Measurements from ENCODE around the gene GRIK1.

Gene GRIK1

GRCh38 chr21:29506947-29507346, 432.8 kb downstream of the GRIK1 start:
- Histone ChIP-seq H2AFZ (ENCODE audit: low read length) (no peak overlapping the region), H2BK15ac (ENCODE audit: low read length) (no peak overlapping the region), H3K27ac (replicated peaks; ENCODE audit: low read length) (no peak overlapping the region), H3K9me3 (replicated peaks in 1 of 2; ENCODE audit: control insufficient read depth in 2 of 2, insufficient read depth in 1 of 2, low read depth in 1 of 2, low read length in 2 of 2) (no peaks in the 10 kb centered on the region), H3K4ac (ENCODE audit: low read length) (no peak overlapping the region), H3K14ac (ENCODE audit: low read length) (no peak overlapping the region), H4K91ac (ENCODE audit: low read depth, low read length, poor library complexity) (no peak overlapping the region), H3K4me1 (ENCODE audit: control insufficient read depth in 2 of 2, insufficient read depth in 1 of 2, low read depth in 1 of 2, low read length in 2 of 2) (peaks cover 2 to 3% of the 10 kb centered on the region in 2 donors), H2BK5ac (ENCODE audit: low read length) (no peak overlapping the region), H3K18ac (ENCODE audit: low read length) (no peak overlapping the region), H3K4me3 (ENCODE audit: low read length in 2 of 2) (no peak overlapping the region), H3K79me1 (ENCODE audit: low read depth, low read length) (no peaks in the 10 kb centered on the region), H3K23ac (ENCODE audit: low read depth, low read length, poor library complexity) (no peak overlapping the region), H3K27me3 (ENCODE audit: control insufficient read depth in 3 of 3, insufficient read depth in 3 of 3, low read depth in 1 of 3, low read length in 3 of 3) (no peaks in the 10 kb centered on the region), H2BK120ac (ENCODE audit: low read depth, low read length) (no peak overlapping the region), H2AK5ac (ENCODE audit: low read depth, low read length) (no peak overlapping the region), H3K4me2 (ENCODE audit: insufficient read depth, low read length, poor library complexity, severe bottlenecking) (no peak overlapping the region), H2BK12ac (ENCODE audit: low read length) (no peak overlapping the region), H3K9ac (ENCODE audit: low read depth, low read length, poor library complexity) (no peak overlapping the region), H3K36me3 (replicated peaks in 1 of 2; ENCODE audit: control insufficient read depth in 2 of 2, insufficient read depth in 2 of 2, low read length in 2 of 2) (no peaks in the 10 kb centered on the region), H4K8ac (ENCODE audit: low read depth, low read length) (no peak overlapping the region)
- no peak for DNase-seq (ENCODE audit: low spot score)
- WGBS, 2 donors (ENCODE audit: extremely low coverage in 2 of 2, insufficient read length in 2 of 2, insufficient replicate concordance in 1 of 2): no CpG with 5 or more reads among the region's 3 CpGs

- H4K91ac ChIP-seq (ENCODE audit: low read depth, low read length, poor library complexity): no peak overlapping the region
- no peak for DNase-seq (ENCODE audit: low spot score)
- H3K79me1 ChIP-seq (ENCODE audit: low read depth, low read length): no peaks in the 10 kb centered on the region
- no peak overlapping the region for H3K27ac ChIP-seq (replicated peaks; ENCODE audit: low read length)
- no peak overlapping the region for H2BK12ac ChIP-seq (ENCODE audit: low read length)
- H3K4me3 ChIP-seq (ENCODE audit: low read length in 2 of 2): no peak overlapping the region
- no peak overlapping the region for H2AFZ ChIP-seq (ENCODE audit: low read length)
- no peak overlapping the region for H2AK5ac ChIP-seq (ENCODE audit: low read depth, low read length)
- no peak overlapping the region for H3K18ac ChIP-seq (ENCODE audit: low read length)
- no peak overlapping the region for H3K14ac ChIP-seq (ENCODE audit: low read length)
- H3K4me2 ChIP-seq (ENCODE audit: insufficient read depth, low read length, poor library complexity, severe bottlenecking): no peak overlapping the region
- no peak overlapping the region for H3K9ac ChIP-seq (ENCODE audit: low read depth, low read length, poor library complexity)
- no peak overlapping the region for H2BK120ac ChIP-seq (ENCODE audit: low read depth, low read length)
- no peak overlapping the region for H3K4ac ChIP-seq (ENCODE audit: low read length)
- no peak overlapping the region for H3K23ac ChIP-seq (ENCODE audit: low read depth, low read length, poor library complexity)
- WGBS, 2 donors (ENCODE audit: extremely low coverage in 2 of 2, insufficient read length in 2 of 2, insufficient replicate concordance in 1 of 2): no CpG with 5 or more reads among the region's 6 CpGs
- H3K36me3 ChIP-seq (replicated peaks in 1 of 2; ENCODE audit: control insufficient read depth in 2 of 2, insufficient read depth in 2 of 2, low read length in 2 of 2): no peaks in the 10 kb centered on the region
- no peaks in the 10 kb centered on the region for H3K27me3 ChIP-seq (ENCODE audit: control insufficient read depth in 3 of 3, insufficient read depth in 3 of 3, low read depth in 1 of 3, low read length in 3 of 3)
- no peak overlapping the region for H2BK15ac ChIP-seq (ENCODE audit: low read length)
- H4K8ac ChIP-seq (ENCODE audit: low read depth, low read length): no peak overlapping the region
- H3K9me3 ChIP-seq (replicated peaks in 1 of 2; ENCODE audit: control insufficient read depth in 2 of 2, insufficient read depth in 1 of 2, low read depth in 1 of 2, low read length in 2 of 2): no peaks in the 10 kb centered on the region
- H2BK5ac ChIP-seq (ENCODE audit: low read length): no peak overlapping the region
- H3K4me1 ChIP-seq (ENCODE audit: control insufficient read depth in 2 of 2, insufficient read depth in 1 of 2, low read depth in 1 of 2, low read length in 2 of 2): peaks cover 2 to 3% of the 10 kb centered on the region in 2 donors
These were observed 433.6 kb downstream of the GRIK1 start for GRCh38 chr21:29506214-29506613.

GRCh38 chr21:29504751-29505321, 435.0 kb downstream of the GRIK1 start:
- no peak overlapping the region for H2AFZ ChIP-seq (ENCODE audit: low read length)
- H2BK12ac ChIP-seq (ENCODE audit: low read length): no peak overlapping the region
- peaks cover 2 to 3% of the 10 kb centered on the region in 2 donors for H3K4me1 ChIP-seq (ENCODE audit: control insufficient read depth in 2 of 2, insufficient read depth in 1 of 2, low read depth in 1 of 2, low read length in 2 of 2)
- no peak overlapping the region for H3K14ac ChIP-seq (ENCODE audit: low read length)
- H3K18ac ChIP-seq (ENCODE audit: low read length): no peak overlapping the region
- H3K36me3 ChIP-seq (replicated peaks in 1 of 2; ENCODE audit: control insufficient read depth in 2 of 2, insufficient read depth in 2 of 2, low read length in 2 of 2): no peaks in the 10 kb centered on the region
- no peak overlapping the region for H2BK120ac ChIP-seq (ENCODE audit: low read depth, low read length)
- no peaks in the 10 kb centered on the region for H3K9me3 ChIP-seq (replicated peaks in 1 of 2; ENCODE audit: control insufficient read depth in 2 of 2, insufficient read depth in 1 of 2, low read depth in 1 of 2, low read length in 2 of 2)
- H3K27me3 ChIP-seq (ENCODE audit: control insufficient read depth in 3 of 3, insufficient read depth in 3 of 3, low read depth in 1 of 3, low read length in 3 of 3): no peaks in the 10 kb centered on the region
- H3K4me3 ChIP-seq (ENCODE audit: low read length in 2 of 2): no peak overlapping the region
- H3K79me1 ChIP-seq (ENCODE audit: low read depth, low read length): no peaks in the 10 kb centered on the region
- no CpG with 5 or more reads among the region's 3 CpGs for WGBS, 2 donors (ENCODE audit: extremely low coverage in 2 of 2, insufficient read length in 2 of 2, insufficient replicate concordance in 1 of 2)
- H2AK5ac ChIP-seq (ENCODE audit: low read depth, low read length): no peak overlapping the region
- H3K4ac ChIP-seq (ENCODE audit: low read length): no peak overlapping the region
- peak overlapping the region; percentile 6 for H3K23ac ChIP-seq (ENCODE audit: low read depth, low read length, poor library complexity)
- DNase-seq (ENCODE audit: low spot score): no peak
- no peak overlapping the region for H4K91ac ChIP-seq (ENCODE audit: low read depth, low read length, poor library complexity)
- H3K4me2 ChIP-seq (ENCODE audit: insufficient read depth, low read length, poor library complexity, severe bottlenecking): no peak overlapping the region
- H2BK15ac ChIP-seq (ENCODE audit: low read length): no peak overlapping the region
- no peak overlapping the region for H3K9ac ChIP-seq (ENCODE audit: low read depth, low read length, poor library complexity)
- no peak overlapping the region for H3K27ac ChIP-seq (replicated peaks; ENCODE audit: low read length)
- H2BK5ac ChIP-seq (ENCODE audit: low read length): no peak overlapping the region
- H4K8ac ChIP-seq (ENCODE audit: low read depth, low read length): no peak overlapping the region

- no CpG with 5 or more reads among the region's 1 CpG for WGBS, 2 donors (ENCODE audit: extremely low coverage in 2 of 2, insufficient read length in 2 of 2, insufficient replicate concordance in 1 of 2)
- no peaks in the 10 kb centered on the region for H3K4me1 ChIP-seq (ENCODE audit: control insufficient read depth in 2 of 2, insufficient read depth in 1 of 2, low read depth in 1 of 2, low read length in 2 of 2)
- H3K23ac ChIP-seq (ENCODE audit: low read depth, low read length, poor library complexity): no peak overlapping the region
- no peaks in the 10 kb centered on the region for H3K9me3 ChIP-seq (replicated peaks in 1 of 2; ENCODE audit: control insufficient read depth in 2 of 2, insufficient read depth in 1 of 2, low read depth in 1 of 2, low read length in 2 of 2)
- H2BK15ac ChIP-seq (ENCODE audit: low read length): no peak overlapping the region
- H2BK5ac ChIP-seq (ENCODE audit: low read length): no peak overlapping the region
- no peaks in the 10 kb centered on the region for H3K27me3 ChIP-seq (ENCODE audit: control insufficient read depth in 3 of 3, insufficient read depth in 3 of 3, low read depth in 1 of 3, low read length in 3 of 3)
- no peak overlapping the region for H3K27ac ChIP-seq (replicated peaks; ENCODE audit: low read length)
- H3K14ac ChIP-seq (ENCODE audit: low read length): no peak overlapping the region
- H3K18ac ChIP-seq (ENCODE audit: low read length): no peak overlapping the region
- H3K4me2 ChIP-seq (ENCODE audit: insufficient read depth, low read length, poor library complexity, severe bottlenecking): no peak overlapping the region
- no peak for DNase-seq (ENCODE audit: low spot score)
- no peak overlapping the region for H3K4me3 ChIP-seq (ENCODE audit: low read length in 2 of 2)
- H2AK5ac ChIP-seq (ENCODE audit: low read depth, low read length): no peak overlapping the region
- no peak overlapping the region for H3K9ac ChIP-seq (ENCODE audit: low read depth, low read length, poor library complexity)
- no peak overlapping the region for H2AFZ ChIP-seq (ENCODE audit: low read length)
- no peak overlapping the region for H4K91ac ChIP-seq (ENCODE audit: low read depth, low read length, poor library complexity)
- H3K36me3 ChIP-seq (replicated peaks in 1 of 2; ENCODE audit: control insufficient read depth in 2 of 2, insufficient read depth in 2 of 2, low read length in 2 of 2): no peaks in the 10 kb centered on the region
- no peaks in the 10 kb centered on the region for H3K79me1 ChIP-seq (ENCODE audit: low read depth, low read length)
- no peak overlapping the region for H2BK120ac ChIP-seq (ENCODE audit: low read depth, low read length)
- H4K8ac ChIP-seq (ENCODE audit: low read depth, low read length): no peak overlapping the region
- H2BK12ac ChIP-seq (ENCODE audit: low read length): no peak overlapping the region
- no peak overlapping the region for H3K4ac ChIP-seq (ENCODE audit: low read length)
These were observed 438.3 kb downstream of the GRIK1 start for GRCh38 chr21:29501451-29501850.

Data from neuronal stem cell (in vitro differentiated cells).